GM21619 (cell line): ENCODE data around the gene RPL18A.

ENCODE experiments used
- ATAC-seq: cut with Tn5 transposase; IDR thresholded peaks from one replicate; pipeline ENCODE4 v1.9.1; 2021; ENCODE audit not compliant: unreplicated experiment

The RPL18A gene

GRCh38 chr19:17908244-17908643 is 48.5 kb downstream of the RPL18A start:
- no peak for ATAC-seq

GRCh38 chr19:17909003-17909732 is 49.5 kb downstream of the RPL18A start:
- ATAC-seq = no peak

DNA sequence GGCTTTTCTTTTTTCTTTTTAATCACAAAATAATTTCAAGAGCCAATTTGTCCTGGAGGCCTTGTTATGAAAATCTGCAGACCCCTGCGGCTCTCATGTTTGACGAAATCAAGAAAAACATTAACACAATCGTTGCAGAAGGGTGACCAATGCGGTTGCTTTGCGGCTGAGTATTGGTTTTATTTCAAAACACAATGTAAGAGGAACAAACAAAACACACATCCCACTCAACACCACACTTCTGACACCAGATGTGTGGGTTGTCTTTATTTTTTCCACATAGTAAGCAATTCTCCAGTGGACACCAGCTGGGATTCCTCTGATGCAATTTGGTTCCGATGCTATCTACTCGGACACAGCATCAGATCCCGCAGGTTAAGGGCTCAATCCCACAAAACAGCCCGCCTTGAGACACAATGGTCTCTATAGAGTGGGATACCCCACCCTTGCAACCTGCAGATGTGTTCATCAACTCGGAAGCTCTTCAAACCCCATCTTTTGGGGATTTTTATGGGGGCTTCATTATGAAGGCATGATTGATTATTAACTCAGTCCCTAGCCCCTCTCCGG is 51.2 kb downstream of the RPL18A start:
- ATAC-seq = no peak
